Activated T-helper 1 cell treated with anti-CD3 and anti-CD28 coated beads, Interleukin-2, amount 50 U/mL, for 16 hours (primary cell): Measurements from ENCODE around the gene PSMA1.
A peak's percentile ranks its signal among the peaks of the same experiment; 100 is the strongest.

Experiments used
- DNase-seq, 2 donors: peaks; one replicate each; pipeline ENCODE4 v3.0.0-alpha.2; 2020; ENCODE audit warnings: low read depth in 1 of 2, low spot score in 1 of 2

PSMA1 gene

DNA sequence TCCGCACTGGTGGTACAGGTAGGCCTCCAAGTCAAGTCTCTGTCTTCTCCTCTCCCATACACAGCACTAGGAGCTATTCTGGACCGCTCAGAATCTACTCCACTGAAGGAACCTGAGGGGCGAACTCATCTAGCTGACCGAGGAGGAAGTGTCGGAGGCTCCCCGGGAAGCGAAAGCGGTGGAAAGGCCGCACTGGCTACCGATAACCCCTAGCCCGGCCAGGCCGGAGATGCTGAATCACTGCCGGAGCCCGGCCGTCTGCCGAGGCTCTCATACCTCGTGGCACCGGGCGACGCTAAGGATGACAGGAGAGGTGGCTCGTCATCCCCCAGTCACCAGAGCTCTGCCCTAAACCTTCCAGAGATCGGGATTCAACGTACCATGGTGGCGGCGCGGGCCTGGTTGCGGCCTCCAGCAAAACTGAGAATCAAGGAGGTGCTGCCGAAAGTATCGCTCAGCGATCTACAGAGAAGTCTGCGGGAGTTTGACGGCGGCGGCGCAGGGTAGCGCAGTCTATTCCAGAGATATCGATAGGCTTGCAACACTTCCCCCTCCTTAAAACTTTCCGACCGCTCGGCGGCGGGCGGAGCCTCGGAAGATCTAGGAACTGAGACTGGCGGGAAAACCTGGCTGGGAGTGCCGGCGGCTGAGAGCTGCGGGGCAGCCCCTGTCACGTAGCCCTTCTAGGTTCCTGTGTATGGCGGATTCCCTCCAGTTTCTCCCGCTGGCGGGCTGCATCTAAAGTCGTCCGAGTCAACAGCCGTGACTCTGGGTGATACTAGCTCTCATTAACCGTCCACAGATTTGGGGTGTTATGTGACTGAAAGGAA is at the start of gene PSMA1:
Gene PSMA1, minus strand, starts transcription at position 470 of the 830 bp plus-strand sequence. Its CDS starts 87 bp downstream, at position 383.
- DNase-seq: peak; percentile 81 to 84

DNA sequence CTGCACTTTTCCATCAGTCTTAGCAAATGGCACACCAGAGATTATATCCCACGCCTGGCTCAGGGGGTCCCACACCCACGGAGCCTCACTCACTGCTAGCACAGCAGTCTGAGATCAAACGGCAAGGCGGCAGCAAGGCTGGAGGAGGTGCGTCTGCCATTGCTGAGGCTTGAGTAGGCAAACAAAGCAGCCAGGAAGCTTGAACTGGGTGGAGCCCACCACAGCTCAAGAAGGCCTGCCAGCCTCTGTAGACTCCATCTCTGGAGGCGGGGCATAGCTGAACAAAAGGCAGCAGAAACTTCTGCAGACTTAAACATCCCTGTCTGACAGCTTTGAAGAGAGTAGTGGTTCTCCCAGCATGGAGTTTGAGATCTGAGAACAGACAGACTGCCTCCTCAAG is 49.3 kb upstream of the PSMA1 start:
- DNase-seq: peak in 1 of 2 donors; percentile 12

DNA sequence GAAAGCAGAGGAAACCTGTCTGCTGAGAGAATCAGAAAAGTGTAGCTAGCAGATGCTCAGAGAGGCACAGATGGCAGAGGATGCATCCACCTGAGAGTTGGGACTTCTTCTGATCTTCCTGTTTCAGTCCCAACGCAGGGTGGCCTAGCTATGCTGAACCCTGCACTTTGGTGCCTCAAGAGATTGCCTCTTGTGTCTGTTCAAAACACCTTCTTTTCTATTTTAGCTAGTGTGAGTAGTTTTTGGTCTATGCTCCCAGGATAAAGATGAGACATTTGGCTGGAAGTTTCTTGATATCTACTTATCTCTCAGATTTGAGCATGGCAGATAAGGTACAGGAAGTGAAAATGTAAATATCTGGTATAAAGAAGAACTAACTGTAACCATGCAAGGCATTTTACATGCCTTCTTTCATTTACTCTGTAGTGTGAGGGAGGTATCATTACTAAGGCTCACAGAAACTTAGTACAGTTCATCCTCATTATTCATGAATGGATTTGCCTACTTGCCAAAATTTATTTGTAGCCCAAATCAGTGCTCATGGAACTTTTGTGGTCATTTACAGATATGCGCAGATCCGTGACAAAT is 47.0 kb upstream of the PSMA1 start:
- no peak for DNase-seq

DNA sequence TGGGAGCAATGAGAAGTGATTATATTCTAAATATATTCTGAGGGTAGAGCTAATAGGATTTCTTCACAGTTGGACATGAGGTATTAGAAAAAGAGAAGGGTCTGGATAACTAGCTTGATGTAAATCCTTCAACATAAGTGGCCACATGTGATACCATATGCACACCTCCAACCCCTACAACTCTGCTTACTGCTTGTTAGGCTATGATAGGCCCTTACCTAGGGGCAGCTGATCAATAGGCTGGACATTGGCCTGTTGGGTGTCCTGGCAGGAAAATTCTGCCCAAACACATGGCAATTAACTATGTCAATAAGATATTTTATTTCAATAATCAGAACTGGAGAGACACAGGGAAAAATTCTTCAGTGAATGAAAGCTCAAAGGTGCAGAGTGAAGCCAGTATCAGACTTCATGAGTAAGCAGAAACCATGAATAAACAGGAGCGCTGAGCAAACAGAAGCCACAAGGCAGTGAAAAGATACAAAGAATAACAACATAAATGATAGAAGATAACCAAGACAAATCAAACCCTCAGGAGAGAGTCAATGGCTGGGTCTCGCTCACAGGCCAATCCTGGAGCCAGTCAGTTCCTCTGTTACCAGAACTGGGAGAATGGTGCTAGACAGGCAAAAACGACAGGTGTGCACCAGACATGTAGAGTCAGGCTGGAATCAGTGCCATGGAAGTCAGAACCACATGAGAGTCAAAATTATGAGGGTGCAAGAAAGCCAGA is 46.3 kb upstream of the PSMA1 start:
- no peak for DNase-seq

DNA sequence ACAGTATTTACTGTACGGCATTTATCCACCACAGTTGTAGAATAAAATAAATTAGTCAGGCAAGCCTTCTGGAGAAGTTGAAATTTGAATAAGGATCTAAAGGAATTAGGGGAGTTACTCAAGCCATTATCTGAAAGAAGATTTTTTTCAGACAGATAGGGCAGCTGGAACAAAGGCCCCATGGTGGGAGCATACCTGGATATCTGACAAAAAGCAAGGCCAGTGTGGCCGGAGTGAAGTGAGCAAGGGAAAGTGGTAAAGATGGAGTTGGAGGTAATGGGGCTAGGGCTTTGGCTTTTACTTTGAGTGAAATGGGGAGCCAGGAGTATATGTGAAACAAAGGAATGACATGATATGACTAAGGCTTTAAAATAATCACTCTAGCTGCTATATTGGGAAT is 45.7 kb upstream of the PSMA1 start:
- DNase-seq: no peak

DNA sequence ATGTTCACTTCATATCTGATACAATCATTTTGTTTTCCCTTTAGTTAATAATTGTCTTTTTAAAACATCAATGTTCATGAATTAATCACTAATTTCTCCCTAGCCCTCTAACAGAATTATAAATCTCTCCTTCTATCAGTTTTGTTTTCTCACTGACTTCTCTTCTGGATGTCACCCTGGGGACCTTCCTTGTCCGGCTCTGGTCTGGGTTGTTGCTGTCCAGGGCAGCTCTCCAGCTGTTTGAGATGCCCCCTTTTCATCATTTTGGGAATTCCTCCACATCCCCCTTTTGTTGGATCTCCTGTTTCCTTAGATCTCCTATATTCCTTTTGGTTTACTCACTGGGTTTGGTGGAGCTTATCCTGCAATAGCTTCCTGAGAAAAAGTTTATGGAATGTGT is 35.6 kb upstream of the PSMA1 start:
- no peak for DNase-seq

DNA sequence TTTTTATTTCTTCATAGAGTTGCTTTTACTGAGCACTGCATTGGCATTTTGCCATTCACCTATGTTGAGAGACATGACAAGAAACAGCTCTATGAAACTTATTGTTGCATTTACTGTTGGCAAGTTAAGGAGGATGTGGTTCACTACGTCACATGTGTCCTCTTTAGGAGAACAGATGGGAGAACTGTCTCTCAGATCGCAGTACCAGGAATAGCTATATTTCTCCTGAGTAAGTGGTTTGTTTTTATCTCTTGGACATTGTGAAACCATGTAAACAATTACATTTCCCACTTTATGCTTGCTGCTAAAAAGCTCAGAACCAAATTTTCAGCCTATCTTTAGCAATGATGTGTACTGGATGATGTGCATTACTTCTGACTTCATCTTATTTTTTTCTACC is 34.8 kb upstream of the PSMA1 start:
- DNase-seq: no peak

DNA sequence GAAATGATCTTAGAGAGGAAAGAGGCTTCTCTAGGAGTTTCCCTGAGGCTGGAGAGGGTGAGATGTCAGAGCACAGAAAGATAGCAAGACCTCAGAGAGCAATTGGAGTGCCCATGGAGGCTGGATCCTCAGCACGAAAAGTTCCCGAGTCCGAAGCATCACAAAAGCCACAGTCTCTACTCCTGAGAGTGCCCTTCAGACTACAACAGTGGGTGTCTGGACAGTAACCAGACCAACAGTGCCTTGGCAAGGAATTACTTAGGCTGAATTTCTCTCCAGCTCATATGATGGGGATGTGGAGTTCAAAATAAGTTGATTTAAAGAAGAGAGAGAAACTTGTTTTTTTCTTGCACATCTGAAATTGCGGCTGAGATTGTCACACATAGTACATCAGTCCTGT is 31.9 kb upstream of the PSMA1 start:
- no peak for DNase-seq

DNA sequence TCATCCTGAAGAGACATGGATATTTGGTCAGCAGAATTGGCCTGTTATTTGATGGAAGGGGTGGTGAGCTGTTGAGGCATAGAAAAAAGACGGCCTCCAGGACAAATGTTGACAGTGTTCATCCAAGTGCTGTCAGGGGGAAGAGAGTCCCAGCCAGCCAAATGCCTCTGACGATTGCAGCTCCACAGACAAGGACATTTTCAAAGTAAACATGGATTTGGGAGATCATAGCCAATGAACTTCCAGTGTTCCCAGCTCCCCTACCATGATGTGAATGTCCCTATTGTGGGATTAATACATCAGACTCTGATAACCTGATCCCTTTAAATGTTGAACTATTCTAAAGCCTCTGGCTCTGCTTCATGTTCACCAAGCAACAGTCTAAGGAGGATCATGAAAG is 31.2 kb upstream of the PSMA1 start:
- no peak for DNase-seq

DNA sequence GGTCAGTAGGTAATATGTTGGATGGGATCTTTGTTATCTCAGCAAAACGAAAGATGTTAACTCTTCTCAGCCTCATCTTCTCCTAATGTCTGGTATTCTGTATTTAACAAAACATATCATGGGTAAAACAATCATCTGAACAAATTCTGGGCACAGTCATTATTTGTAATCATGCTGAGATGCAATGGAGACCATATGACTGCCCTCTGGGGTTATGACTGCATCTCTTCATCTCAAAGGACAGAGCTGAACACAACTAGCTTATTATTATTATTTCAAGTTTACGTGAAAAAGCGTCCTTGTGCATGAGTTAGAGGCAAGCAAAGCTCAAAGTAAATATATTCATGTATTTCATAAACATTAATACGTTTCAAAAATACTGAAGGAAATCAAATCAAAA is 29.7 kb upstream of the PSMA1 start:
- DNase-seq: no peak

DNA sequence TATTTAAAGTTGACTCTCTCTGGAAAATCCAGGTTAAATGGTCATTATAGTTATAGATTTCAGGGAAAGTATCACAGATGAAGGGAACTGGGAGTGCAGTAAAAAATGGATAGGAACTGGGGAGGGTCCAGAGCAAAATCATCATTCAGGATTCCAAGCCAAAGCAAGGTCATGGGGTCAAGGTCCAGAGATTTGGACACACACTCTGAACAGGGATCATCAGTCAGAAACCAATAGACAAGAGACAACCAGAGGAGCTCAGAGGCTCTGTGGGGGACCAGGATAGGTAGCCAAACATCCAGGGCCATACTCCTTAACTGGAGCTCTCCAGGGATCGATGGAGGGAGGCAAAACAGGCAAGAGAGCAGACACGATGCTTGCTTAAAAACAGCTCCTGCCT is 27.3 kb upstream of the PSMA1 start:
- no peak for DNase-seq

DNA sequence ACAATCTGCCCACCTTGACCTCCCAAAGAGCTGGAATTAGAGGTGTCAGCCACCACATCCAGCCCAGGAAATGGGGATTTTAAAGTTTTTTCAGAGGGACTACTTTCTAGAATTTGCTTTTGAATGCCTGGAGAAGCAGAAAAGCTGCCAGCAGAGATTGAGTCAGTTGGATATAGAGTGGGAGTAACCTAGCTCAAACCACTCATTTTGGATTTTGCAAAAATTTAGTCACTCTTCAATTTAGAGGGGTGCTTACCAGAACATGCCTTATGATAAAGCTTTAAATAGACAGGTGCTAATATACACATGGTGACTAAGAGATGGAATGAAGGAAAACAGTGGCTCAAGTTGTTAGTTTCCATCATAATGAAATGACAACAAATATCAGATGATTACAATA is 26.5 kb upstream of the PSMA1 start:
- DNase-seq: no peak

DNA sequence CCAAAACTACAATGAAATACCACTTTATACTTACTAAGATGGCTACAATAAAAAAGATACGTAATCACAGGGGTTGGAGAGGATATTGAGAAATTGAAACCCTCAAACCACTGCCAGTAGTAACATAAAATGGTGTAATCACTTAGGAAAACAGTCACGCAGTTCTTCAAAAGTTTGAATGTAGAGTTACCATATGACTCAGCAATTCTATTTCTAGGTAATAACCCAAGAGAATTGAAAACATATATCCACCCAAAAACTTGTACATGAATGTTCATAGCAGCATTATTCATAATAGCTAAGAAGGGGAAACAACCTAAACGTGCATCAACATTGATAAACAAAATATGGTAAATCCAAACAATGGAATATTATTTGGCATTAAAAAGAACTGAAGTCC is 24.4 kb upstream of the PSMA1 start:
- DNase-seq: no peak

DNA sequence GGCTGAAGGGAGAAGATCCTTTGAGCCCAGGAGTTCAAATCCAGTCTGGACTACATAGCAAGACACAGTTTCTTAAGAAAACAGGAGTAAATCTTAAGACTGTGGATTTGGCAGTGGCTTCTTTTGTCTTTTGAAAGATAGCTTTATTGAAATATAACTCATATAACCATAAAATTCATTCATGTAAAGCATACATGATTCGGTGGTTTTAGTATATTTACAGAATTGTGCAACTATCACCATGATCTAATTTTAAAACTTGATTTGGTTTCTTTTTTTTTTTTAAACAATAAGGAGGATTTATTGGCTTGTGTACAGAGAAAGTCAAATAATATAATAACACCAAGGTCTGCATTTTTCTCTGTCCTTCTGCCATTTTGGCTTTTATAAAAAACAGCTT is 23.1 kb upstream of the PSMA1 start:
- no peak for DNase-seq

DNA sequence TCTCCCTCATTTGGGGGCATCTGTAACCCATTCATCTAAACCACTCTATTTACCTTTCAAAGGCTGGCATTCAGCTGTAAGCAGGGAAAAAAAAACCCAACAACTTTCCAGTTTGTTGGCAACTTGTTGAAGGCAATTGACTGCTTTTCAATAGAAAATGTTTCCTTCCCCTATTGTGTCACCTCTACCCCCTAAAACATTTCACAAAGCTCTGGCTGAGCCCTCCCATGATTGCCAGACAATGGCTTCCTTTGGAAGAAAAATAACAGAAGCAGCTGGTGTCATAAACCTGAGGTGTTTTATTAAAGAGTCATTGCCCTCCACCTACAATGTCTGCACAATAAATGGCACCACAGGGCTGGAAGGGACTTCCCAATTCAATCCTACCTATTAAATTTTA is 22.1 kb upstream of the PSMA1 start:
- DNase-seq: no peak

DNA sequence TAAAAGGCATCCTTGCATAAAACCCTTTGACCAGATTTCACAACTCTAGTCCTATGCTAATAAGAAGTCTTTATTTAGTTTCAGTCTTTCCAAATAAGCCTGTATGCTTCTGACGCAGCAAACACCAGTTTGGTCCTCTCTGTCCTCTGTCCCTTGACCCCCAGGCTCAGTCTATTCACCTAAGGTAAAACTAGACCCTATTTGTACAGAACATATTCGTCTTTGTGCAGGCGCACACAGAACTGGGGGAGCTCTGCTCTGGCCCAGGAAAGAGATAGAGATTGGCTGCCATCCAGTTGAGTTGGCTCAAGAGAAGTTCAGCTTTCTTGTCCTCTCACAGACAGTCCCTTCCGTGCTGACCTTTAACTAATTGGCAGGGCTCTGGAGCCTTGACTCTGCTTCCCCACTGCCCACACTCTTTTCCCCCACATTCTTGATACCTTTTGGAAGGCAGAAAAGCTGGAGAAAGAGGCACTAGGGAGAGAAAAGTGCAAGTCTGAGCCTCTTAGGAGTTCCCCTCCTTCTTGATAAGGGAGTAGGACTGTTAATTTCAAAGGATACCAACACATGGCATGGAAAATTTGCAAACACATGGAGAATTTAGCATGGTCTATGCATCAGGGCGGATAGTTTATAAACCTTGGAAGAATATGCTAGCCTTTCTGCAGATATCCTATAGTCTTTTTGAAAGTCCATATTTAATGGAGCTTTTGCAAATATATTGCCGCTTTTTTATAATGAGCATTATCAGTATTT is 21.2 kb upstream of the PSMA1 start:
- no peak for DNase-seq

DNA sequence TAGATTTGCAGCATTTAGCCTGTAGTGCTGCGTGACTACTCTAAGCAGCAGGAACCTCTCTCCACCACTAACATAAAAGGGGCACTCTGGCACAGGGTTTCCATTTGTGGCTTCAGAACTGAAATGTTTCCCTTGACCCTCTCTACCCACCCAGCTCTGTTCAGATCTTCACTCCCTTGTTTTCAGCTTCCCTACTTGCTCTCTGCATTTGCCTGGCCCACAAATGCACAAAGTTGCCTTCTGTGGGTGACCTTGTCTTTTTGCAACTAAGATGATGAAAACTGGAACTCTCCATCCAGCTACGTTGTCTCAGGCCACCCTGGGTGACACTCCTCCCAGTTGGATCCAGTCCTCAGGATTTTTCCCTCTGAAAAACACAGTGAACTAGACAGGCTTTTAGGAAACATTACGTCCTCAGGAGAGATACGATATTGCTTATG is 19.8 kb upstream of the PSMA1 start:
- no peak for DNase-seq

DNA sequence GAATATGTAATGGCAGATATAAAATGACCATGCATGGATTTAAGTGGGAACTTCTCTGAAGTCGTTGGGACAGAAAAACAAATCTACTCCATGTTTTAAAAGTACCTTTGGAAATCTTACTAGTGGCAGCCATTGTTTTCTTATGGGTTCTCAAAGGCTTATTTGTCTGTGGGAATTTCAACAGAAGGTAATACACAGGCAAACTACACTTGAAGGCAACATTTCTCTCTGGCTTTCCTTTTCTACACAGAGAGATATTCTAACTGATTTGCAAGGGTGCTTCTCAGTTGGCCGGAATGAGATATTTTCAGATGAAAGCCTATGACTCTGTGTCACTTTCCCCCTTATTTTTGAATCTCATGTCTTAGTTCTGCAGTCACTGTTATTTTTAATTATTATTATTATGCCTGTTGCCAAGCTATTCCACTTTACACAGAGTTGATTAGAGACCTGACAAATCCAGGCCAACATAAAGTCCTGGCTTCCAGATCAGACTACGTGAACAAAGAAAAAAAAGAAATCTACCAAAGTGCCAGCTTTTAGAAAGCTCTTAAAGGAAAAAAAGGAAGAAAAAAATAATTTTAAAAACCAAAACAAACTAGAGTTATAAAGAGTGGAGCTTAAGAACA is 18.9 kb upstream of the PSMA1 start:
- no peak for DNase-seq

DNA sequence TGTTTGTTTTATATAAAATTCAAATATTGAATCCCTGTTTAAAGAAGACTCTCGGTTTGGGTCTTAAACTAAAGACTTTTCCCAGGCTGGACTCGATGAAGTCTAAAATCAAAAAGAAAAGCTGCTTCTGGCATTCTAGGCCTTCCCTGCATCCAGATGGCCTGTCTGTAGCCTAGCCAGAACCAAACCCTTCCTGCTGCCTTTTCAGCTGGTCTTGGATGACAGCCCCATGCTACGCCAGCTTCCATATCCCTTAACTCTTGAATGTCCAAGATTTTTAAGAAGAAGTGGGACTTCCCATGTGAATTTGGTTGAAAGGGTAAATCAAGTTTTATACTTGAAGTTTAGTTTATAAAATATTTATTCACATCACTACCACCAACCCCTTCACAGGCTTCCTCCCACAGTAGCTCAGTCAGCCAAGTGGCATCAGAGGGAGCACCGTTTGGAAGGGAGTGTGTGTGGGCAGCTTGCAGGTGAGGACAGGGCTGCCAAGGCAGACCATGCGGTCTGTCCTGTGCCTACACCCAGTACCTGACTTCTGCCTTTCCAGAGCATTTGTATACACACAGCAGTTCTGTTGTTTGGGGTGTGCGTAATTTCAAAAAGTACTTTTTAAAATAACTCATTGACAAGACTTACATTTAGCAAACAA is 18.2 kb upstream of the PSMA1 start:
- DNase-seq: no peak

DNA sequence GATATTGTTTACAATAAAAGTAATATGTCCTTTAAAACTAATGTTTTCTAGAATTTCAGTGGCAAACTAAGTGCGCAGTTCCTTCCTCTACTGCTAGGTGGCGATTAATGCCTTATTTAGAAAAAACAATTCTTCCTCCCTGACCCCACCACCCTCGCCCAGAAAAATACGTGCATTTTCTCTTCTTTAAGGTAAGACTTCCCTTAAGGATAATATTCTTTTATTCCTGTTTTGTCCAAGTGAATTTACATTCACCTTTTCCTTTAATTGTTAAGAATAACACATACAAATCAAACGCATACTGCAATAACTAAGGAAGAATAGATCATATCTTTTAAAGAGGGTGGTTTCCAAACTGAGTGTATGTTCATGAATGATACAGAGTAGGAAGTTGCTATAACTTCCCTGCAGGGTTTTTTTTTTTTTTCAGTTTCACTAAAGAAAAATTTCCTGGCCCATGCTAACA is 17.0 kb upstream of the PSMA1 start:
- DNase-seq: no peak
